GM23338 (cell line): ENCODE data around the gene TAF4B.

ENCODE experiments used
- CREB1 ChIP-seq: fragments of 250-450 bp; sonication (Bioruptor Pico); IDR thresholded peaks from 2 replicates; pipeline ENCODE4 v1.5.0; 2020; ENCODE audit warnings: low read depth, mild to moderate bottlenecking, moderate library complexity
- CTCF ChIP-seq, 2 experiments: fragments of 200-600 bp in 1 of 2; sonication (generic) in 1 of 2; conservative IDR thresholded peaks; 2 replicates each; pipeline versions ENCODE4 v1.5.1 to v1.6.1; 2016 to 2017; ENCODE audit warnings: antibody characterized with exemption in 2 of 2, low read depth in 2 of 2, mild to moderate bottlenecking in 2 of 2, moderate library complexity in 1 of 2
- EZH2 ChIP-seq: fragments of 200-600 bp; sonication (generic); IDR thresholded peaks from one replicate; pipeline ENCODE4 v1.8.0; 2017; ENCODE audit warnings: antibody characterized with exemption, mild to moderate bottlenecking, low read depth; ENCODE audit not compliant: unreplicated experiment
- JUNB ChIP-seq: IDR thresholded peaks from one replicate; pipeline ENCODE4 v1.6.1; 2016; ENCODE audit warnings: antibody characterized with exemption; ENCODE audit not compliant: unreplicated experiment
- POLR2AphosphoS5 ChIP-seq: IDR thresholded peaks from 2 replicates; pipeline ENCODE4 v1.6.1; 2016; ENCODE audit warnings: antibody characterized with exemption, low read depth
- REST ChIP-seq: IDR thresholded peaks from one replicate; pipeline ENCODE4 v1.6.1; 2018; ENCODE audit warnings: antibody characterized with exemption; ENCODE audit not compliant: unreplicated experiment
- STAT1 ChIP-seq: IDR thresholded peaks from one replicate; pipeline ENCODE4 v1.6.1; 2016; ENCODE audit warnings: antibody characterized with exemption; ENCODE audit not compliant: unreplicated experiment
- ZNF114 ChIP-seq: fragments of 250-450 bp; sonication (Bioruptor Pico); IDR thresholded peaks from 2 replicates; pipeline ENCODE4 v1.5.0; 2020; ENCODE audit warnings: mild to moderate bottlenecking, moderate library complexity

DNA sequence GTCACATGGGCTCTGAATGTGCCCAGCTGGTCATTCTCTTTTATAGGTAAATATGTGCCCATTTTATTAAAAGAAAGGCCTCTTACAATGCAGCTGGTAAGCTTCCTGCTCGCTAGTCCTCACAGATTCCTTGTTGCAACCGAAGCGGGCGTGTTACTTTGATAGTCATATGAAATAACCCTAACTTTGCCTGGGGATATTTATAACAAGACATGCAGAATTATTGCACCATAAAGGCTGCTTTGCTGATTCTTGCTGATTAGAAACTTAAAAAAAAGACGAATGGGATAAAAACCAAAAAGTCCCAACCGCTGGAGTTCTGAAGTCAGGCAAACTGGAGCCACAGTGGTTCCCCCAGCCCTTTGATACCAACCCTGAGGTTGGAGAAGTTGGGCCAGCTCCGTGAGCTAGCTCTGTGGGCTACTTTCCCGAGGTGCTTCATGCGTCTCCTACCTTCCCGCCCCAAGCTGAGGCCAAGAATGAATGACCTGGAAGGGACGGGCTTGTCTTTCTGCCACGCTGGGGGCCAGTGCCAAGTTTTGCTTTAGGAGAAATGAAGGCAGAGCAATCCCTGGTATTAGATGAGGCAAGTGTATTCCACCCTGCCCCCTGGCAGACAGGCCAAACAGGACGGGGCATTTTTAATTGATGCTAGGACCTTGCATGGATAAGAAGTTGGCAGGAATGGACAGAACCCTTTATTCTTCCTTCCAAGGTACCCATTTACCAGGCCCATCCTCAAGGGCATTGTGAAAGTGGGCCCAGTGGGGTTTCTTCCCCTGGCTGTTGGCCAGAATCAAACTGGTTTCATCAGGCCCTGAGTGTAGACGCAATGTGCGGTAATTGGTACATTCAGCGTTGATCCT lies 181.7 kb downstream of the TAF4B start:
- TF ChIP-seq CTCF (conservative IDR thresholded peaks at IDR 0.05; ENCODE audit: low read depth in 2 of 2) = no peak
- no peak for TF ChIP-seq ZNF114 (CRISPR knock-in tag)
- no peak for TF ChIP-seq REST
- TF ChIP-seq POLR2AphosphoS5 = no peak
- no peak for TF ChIP-seq JUNB
- no peak for TF ChIP-seq CREB1
- TF ChIP-seq EZH2 = no peak
- TF ChIP-seq STAT1 = no peak
